HG03135 (cell line): Measurements from ENCODE around the gene TRIM15.
"Not testable (repeated sequence)": the region's sequence is repeated elsewhere in the genome, so short reads cannot be mapped to it uniquely, and the experiment has no call there.

Source experiments
- ATAC-seq: cut with Tn5 transposase; IDR thresholded peaks from one replicate; pipeline ENCODE4 v1.9.1; 2021; ENCODE audit warnings: mild to moderate bottlenecking, moderate library complexity; ENCODE audit not compliant: unreplicated experiment

TRIM15 gene

DNA sequence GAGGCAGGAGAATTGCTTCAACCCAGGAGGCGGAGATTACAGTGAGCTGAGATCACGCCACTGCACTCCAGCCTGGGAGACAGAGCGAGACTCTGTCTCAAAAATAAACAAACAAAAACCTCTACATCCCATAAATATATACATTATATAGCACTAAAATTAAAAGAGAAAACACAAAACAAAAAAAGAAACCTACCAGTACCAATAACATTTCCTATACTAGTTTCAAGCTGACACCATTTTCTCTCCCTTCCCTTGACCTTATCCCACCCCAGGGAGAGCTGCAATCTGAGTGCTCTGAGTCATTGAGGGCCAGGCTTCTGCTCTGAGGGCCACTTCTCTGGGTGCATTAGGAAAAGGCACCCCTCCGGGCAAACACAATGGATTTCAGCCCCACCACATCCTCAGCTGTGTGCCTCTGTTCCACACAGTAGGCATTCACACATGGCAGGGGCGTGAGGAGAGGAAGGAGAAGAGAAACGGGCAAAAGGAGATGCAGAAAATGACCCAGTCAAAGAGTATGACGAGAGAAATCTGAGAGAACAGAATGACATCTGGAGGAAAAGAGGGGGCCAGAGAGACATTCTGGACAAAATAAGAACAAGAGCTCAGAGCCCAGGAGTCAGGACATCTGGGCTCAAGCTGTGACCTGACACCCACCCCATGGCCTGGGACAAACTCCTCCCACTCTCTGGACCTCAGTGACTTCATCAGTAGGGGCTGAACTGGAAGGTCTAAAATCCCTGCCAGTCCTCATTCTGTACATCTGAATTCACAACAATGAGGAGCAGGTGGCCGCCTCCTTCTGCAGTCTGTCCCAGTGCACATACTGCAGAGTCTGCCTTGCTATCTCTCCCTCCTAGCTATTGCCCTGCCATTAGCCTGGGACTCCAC, 31.7 kb downstream of the TRIM15 start:
- ATAC-seq: no peak

DNA sequence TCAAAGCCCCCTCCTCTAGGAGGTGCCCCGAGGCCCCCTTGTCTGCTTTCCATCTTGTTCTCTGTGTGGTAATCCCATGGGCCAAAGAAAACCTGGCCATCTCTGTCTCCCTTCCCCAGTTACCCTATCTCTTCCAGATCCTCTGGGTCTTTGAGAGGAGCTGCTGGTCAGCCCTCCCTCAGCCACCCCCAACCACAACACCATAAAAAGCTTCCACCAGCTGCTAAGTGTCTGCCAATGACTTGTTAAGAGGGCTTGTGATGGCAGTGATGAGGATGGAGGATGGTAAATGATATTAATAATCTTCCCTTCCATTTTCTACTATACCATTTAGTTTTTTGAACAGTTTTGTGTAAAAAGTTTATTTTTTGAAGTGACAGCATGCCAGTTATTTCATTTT, 32.6 kb downstream of the TRIM15 start:
- no peak for ATAC-seq

DNA sequence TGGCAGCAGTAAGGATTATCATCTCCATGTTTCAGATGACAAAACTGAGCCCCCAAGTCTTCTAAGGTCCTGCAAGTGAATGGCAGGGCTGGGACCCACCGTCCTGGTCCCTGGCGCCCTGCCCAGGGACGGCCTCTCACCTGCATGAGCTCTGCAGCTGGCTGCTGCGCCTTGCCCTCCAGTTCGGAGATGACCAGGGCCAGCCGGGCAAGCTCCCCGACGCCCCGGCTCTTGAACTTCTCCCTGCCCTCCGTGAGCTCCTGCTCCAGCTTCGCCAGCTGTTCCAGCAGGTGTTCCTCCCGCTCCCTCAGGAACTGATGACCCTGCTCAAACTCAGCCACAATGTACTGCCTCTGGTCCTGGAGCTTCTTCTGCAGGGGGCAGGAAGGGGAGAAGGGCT, 33.0 kb downstream of the TRIM15 start:
- no peak for ATAC-seq

DNA sequence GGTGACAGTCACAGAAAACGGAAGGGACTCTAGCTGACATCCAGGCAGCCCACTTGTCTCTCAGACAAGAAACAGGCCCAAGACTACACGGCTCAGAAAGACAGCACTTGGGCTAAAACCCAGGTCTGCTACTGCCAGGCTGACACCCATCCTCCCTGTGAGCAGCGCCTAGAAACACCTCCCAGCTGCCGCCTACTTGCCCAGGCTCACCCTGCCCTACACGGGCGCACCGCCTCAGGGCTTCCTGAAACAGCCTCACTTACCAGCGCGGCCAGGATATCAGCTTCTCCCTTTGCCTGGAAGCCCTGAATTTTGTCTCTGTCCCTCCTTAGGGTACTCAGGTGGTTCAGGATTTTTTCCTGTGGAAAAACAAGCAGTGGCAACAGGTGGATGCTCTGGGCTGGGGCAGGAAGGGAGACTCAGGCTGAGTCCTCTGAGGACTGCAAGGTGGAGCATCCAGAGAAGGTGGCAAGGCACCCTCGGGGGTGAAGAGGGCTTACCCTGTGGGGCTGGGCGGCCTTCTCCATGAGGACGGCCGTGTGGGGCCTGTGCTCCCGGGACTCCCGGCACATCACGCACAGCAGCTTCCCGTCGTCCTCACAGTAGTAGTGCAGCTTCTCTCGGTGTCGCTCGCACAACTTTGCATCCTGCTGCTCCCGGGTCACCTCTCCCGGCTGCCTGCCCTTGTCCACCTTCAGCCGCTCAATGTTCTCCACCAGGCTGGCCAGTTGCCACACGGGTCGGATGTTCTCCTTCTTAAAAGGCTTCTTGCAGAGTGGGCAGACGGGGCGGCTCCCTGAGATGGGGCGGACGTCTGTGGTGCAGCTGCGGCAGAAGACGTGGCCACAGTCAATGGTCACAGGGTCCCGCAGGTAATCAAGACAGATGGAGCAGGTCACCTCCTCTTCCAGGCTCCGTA, 35.1 kb downstream of the TRIM15 start:
- no peak for ATAC-seq

DNA sequence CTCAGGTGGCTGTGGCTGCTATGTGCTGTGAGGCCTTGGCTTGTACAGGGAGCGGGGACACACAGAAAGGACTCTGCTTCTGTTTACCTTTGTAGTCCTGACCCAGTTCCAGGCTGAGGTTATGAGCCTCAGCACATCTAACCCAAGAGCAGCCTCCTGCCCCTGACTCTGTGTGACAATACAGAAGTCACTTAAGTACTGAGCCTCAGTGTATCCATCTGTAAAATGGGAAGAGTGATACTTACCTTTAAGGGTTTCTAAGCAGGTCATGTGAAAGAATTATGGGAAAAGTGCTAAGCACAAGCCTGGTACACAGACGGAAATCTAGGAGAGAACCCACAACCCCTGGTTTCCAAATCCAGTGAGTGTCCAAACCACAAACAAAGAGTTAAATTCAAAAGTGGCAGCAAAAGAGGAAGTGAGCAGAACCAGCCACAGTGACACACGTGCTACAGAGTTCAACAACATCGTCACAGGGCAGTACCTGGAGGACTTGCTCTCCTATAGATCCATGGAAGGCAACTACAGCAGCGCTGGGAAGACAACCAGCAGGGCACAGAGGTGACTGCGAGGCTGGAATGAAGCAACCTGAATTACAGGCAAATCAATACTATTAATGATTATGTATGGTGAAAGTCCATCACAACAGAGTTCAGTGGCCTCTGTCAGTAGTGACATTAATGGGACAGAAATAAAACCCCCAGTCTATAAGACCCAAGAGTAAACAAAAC, 37.4 kb downstream of the TRIM15 start:
- no peak for ATAC-seq

DNA sequence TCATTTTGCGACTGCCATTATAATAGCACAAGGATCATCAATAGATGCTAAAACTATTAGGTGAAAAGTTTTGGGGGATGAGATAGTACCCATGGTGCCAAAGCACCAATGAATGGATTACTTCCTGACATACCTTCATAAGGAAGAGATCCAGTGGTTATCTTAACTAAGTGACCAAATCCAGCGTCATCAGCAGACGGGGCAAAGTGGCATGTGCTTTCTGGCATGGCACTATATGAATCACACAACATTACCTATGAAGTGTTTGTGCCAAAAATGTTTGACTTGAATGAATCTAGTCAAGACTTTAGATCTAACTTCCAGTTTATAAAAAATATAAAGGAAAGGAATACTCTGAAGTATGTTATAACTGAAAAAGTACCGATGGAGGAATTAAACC, 39.0 kb downstream of the TRIM15 start:
- no peak for ATAC-seq

DNA sequence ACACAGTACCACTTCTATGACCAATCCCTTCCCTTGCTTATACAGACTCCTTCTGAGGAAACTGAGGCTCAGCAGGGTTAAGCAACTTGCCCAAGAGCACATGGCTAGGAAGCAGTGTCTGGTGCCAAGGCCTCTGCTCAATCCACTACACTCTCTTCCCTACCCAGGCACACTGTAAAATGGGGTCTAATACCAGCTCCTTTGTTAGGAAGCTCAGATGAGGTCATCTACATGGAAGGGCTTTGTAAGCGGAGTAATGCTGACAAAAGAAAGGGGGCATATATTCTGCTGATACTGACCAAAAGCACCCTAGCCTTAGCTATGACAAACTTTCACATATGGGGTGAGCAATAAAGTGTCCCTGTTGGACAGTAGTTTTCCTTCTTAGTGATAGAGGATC, 40.8 kb downstream of the TRIM15 start:
- no peak for ATAC-seq

DNA sequence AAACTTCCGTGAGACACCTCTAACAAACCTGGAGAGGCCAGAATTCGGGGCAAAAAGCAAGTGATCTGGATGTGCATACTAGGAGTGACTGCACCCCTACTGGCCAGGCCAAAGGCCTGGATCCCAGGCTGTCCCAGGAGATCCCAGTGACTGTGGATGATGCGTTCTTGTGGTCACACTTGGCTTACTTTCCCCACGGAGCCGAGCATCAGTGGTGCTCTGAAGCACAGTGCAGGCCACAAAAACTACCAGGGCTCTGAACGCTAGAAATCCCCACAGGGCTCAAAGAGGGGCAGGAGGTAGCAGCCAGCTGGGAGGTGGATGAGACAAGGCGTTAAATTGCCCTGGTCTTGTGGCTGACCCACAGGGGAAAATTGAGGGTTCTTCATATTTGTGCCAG, 42.8 kb downstream of the TRIM15 start:
- ATAC-seq: no peak

DNA sequence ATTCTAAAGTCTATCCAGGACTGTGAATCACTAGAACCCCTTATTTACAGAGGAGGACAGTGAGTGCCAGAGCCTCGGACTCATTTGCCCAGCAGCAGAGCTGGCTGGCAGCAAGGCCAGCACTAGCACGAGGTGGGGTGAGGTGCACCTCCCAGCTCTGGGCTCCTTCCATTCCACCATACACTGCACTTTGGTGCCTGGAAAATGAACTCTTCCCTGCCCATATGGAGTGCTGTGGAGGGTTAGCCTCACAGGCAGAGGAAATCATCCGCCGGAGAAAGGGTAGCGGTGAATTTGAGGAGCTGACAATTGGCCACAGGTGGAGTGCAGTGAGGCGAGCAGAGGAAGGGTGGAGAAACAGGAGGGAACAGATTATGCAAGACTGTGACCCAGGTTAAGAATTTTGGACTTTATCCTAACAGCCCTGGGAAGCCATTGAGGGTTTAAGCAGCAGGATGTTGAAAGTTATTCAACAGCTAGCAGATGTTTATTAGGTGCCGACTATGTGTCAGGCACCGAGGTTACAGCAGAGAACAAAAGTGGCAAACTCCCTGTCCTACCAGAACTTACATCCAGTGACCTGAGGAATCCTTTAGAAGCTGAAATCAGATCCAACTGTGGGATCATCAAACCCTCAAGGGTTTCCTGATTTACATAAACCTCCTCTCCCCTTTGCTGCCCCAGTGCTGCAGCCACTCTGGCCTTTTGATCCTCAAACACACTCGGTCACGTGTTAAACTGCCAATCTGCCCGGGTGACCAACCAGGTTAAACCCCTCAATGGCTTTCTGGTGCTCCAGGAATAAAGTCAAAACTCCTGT, 43.7 kb downstream of the TRIM15 start:
- no peak for ATAC-seq

DNA sequence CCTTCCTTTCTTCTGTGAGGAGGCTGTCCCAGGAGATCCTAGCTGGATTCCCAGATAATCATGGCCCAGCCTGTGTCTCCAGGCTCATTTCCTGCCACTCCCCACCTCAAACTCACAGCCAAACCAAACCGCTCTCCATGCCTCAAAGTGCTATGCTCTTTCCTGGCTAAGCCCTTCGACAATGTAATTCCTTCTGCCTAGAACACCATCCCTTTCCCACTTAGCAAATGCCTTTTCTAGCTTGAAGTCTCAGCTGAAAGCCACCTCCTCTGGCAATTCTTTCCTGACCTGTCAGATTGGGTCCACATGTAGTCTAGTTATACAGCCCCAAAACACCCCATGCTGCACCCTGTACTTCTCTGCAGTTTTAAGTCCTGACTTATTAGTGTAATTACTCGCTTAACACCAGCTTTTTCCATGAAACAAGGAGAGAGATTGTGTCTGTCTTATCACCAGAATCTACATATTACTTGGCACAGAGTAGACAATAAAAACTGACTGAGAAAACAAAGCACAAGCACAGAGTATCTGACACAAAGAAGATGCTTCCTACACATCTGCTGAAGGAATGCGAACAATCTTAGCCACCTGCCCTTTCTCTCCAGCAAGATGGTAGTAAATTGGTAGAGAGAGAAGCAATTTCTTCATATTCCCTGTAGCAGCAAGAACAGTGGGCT, 44.4 kb downstream of the TRIM15 start:
- ATAC-seq: no peak

DNA sequence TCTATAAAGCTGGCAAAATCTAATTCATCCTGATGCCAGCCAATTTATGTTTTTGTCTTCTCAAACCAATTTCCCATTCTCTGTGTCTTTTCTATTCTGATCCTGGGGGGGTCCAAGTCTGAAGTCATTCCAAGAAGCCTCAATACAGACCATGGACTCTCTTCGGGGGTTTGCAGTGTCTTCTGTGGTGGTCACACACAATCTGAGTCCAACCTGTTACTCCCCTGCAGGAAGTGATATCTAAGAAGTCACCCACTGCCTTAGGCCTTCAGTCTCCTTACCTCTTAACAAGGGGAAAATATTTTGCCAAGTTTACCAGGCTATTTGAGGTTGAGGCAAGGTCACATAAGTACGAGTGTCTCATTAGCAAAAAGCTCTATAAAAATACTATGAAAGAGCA, 48.0 kb downstream of the TRIM15 start:
- no peak for ATAC-seq

DNA sequence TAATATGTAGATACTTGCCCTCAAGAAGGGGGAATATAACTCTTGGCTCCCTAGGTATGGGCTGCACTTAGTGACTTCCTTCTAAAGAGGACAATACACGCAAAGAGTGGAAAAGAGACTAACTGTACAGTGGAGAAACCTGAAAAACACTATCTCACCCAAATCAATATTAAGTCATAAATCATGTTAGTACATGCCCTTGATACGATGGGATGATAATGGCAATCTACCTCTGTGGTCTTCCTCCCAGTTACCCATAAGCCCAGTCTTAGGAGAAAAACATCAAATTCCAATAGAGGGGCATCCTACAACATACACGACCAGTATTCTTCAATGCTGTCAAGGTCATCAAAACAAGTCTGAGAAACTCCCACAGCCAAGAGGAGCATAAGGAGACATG, 48.6 kb downstream of the TRIM15 start:
- no peak for ATAC-seq

DNA sequence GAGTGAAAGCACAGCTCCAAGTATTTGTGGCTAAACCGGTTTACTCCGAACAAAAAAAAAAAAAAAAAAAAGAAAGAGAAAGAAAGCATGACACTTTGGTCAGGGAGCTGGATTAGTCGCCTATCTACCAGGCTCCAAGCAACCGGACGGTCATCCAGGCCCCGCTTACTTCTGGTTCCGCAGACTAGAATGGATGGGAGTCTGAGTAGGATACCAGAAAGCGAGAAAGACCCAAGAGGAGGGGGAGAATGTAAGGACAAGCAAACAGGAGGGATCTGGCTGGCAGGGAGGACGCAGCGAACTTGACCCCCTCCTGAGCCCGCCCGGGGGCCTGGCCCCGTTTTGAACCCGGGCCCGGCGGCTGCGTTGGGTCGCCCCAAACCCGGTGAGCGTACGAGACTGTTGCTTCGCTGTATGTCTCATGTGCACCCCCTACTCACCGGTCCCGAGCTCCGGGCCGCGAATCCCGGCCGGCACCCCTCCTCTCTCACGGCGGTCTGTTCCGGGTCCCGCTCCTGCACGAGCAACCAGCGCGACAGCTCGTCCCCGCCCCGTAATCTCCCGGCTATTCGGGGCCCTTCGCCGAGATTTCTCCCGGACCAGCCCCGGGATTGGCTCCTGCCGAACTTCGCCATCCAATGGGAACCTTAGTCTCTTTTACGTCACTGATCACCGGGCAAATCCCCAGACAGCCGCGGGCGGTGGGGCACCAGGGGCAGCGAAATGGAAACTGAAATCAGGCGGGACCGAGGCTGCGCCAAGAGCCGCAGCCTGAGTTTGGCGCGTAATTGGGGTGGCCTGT, 49.7 kb downstream of the TRIM15 start, which contains the start of gene TRIM26:
Gene TRIM26 (minus strand): TSS at position 542 of the 802 bp plus-strand sequence. CDS start 14,303 bp downstream, outside the sequence.
- ATAC-seq: peak; percentile 77

DNA sequence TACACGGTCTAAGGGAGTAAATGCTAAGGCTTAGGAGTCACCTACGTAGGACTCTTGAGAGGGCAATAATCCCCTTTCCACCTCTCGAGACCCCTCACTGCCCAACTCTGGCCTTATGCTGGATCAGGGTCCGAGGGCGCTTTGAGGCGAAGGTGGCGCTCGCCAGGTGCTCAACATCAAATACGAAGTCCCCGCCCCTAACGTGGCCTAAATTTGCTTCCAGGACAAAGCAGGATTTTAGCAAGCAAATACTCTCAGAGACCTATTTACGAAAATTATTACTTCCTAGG, 50.3 kb downstream of the TRIM15 start:
- no peak for ATAC-seq

DNA sequence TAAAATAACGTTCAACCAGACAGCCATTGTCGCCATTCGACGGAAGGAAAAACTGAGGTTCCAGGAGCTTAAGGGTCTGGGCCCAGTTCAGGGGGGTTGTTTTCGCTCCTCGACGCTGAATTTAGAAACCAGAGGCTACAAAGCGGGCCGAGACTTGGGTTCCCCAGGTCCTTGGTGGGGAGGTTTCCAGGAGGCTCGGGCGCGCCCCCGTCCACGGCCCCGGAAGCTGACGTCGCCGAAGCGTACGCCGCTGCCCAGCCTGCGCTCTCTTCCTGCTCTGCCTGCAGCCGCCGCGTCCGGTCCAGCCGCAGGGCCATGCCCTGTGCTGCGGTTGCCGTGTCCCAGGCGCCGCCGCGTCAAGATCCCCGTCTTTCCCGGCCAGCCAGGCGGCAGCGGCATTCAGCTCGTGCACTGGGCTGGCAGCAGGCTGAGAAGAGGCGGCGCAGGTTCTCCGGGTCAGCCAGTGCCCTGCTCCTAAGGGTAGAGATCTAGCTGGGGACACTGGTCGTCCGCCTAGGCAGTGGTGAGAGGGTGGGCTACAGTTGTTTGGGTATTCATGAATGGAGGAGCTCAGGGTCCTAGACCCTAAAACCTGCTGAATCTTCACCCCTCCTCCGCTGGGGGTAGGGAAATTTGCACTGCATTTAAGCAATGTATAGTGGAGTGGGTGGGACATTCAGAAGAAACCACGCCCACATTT, 50.8 kb downstream of the TRIM15 start:
- peak; percentile 53 for ATAC-seq

DNA sequence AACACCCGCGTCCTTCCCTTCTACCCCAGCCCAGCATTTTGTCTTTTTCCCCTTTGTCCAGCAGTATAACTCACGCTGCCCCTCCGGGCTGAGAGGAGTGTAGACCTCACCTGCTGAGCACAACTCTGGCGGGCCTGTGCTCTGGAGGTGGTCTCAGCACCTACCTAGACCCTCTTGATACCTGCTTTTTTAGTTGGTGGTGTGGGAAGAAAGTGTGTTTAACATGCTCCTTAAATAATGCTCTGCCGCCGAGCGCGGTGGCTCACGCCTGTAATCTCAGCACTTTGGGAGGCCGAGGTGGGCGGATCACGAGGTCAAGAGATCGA, 51.3 kb downstream of the TRIM15 start:
- ATAC-seq: no peak

DNA sequence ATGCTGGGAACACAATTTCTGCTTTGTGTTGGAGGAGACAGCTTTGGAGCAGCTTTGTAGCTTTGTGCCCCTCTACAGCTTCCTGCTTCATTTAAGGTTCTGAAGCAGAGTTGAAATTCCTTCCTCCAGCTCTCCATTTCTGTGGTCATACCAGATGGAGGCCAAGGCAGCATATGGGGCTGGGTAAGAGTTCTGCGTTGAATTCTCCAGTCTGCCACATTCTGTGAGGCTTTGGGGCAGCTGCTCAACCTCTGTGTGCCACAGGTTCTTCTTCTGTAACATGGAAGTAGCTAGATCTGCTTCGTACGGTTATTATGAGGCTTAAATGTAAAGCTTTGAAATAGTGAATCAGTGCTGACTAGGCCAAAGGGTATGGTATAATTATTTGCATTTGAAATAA, 52.8 kb downstream of the TRIM15 start:
- ATAC-seq: no peak

DNA sequence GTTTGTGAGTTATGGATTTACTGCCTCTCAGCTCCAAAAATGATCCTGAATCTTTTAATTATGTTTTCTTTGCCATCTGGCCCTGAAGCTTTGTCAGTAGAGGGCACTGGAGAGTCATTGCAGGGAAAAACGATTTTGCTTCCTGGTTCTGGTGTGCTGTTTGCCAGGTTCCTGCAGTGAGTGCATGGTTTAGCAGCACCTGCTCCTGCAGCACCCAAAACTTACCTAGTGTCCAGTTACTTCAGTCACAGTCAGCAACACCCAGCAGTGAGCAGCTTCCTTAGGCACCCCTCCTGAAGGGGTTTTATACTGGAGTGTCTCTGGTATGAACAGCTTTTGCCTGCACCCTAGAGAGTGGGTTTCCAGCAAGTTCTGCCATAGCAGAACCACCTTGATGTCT, 55.9 kb downstream of the TRIM15 start:
- ATAC-seq: no peak

DNA sequence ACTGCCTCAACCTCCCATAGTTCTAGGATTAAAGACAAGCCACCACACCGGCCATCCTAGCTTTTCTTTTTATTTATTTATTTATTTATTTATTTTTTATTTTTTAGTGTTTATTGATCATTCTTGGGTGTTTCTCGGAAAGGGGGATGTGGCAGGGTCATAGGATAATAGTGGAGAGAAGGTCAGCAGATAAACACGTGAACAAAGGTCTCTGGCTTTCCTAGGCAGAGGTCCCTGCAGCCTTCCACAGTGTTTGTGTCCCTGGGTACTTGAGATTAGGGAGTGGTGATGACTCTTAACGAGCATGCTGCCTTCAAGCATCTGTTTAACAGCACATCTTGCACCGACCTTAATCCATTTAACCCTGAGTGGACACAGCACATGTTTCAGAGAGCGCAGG, 58.0 kb downstream of the TRIM15 start:
- ATAC-seq: not testable (repeated sequence)
